ENCODE results near the gene ARSG.

The ARSG gene

DNA sequence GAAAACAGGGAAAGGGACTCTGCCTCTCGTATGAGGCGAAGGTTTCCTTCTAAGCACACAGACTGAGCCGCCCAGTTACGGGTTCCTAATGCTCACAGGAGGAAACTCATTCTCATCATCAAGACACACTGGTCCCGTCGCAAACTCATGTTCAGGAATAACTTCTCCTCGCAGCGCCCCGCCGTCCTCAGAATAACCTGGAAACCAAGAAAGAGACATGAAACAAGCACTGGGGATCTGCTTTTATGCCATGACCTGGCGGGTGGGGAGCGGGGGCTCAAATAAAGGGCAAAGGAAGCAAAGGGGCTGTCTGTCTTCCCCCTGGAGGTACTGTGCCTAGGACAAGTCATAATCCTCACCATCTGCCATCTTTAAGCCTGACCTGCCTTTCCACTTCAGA is 134.7 kb downstream of the ARSG start:
- no peak overlapping the region for H3K27ac ChIP-seq (ENCODE audit: low read depth, low read length, poor library complexity, severe bottlenecking)
- no peak overlapping the region for H3K4me3 ChIP-seq (ENCODE audit: low read depth, low read length, poor library complexity, severe bottlenecking)
- no peaks in the 10 kb centered on the region for H3F3A ChIP-seq (ENCODE audit: insufficient read depth, low read length)
- H3K9me2 ChIP-seq (ENCODE audit: low read depth, low read length): no peaks in the 10 kb centered on the region
- no peaks in the 10 kb centered on the region for H3K27me3 ChIP-seq (ENCODE audit: insufficient read depth, low read length)
- no peak overlapping the region for H3K4me2 ChIP-seq (ENCODE audit: low read length)
- H3K9me3 ChIP-seq (ENCODE audit: low read length): no peaks in the 10 kb centered on the region
- peaks cover 30% of the 10 kb centered on the region for H3K36me3 ChIP-seq (ENCODE audit: insufficient read depth, low read length)
- no peak overlapping the region for H2AFZ ChIP-seq (ENCODE audit: low read length)
- TF ChIP-seq, protein P1, sequence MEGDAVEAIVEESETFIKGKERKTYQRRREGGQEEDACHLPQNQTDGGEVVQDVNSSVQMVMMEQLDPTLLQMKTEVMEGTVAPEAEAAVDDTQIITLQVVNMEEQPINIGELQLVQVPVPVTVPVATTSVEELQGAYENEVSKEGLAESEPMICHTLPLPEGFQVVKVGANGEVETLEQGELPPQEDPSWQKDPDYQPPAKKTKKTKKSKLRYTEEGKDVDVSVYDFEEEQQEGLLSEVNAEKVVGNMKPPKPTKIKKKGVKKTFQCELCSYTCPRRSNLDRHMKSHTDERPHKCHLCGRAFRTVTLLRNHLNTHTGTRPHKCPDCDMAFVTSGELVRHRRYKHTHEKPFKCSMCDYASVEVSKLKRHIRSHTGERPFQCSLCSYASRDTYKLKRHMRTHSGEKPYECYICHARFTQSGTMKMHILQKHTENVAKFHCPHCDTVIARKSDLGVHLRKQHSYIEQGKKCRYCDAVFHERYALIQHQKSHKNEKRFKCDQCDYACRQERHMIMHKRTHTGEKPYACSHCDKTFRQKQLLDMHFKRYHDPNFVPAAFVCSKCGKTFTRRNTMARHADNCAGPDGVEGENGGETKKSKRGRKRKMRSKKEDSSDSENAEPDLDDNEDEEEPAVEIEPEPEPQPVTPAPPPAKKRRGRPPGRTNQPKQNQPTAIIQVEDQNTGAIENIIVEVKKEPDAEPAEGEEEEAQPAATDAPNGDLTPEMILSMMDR (IDR thresholded peaks at IDR 0.05; ENCODE audit: low read length): no peak
- no peak overlapping the region for H3K9ac ChIP-seq (ENCODE audit: low read length)
- no peaks in the 10 kb centered on the region for H3K79me2 ChIP-seq (ENCODE audit: insufficient read depth, low read length)
- H3K4me1 ChIP-seq (ENCODE audit: insufficient read depth, low read length, severe bottlenecking): no peaks in the 10 kb centered on the region
- H4K20me1 ChIP-seq (ENCODE audit: insufficient read depth, low read length): no peaks in the 10 kb centered on the region

DNA sequence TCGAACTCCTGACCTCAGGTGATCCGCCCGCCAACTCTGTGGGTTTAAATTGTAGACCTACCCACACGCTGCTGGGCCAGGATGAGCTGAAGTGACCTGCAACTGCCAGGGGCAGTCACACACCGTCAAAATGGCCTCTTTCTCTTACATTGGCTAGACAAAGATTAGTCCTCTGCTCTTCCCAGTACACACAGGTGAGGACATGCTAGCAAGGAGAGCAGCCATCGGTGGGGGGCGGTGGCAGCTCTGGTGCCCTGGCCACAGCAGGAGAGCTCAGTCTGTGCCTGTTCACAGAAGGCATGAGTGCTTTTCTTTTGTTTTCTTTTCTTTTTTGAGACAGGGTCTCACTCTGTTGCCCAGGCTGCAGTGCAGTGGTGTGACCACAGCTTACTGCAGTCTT is 136.3 kb downstream of the ARSG start:
- Histone ChIP-seq H3F3A (ENCODE audit: insufficient read depth, low read length) (no peaks in the 10 kb centered on the region), H3K9me3 (ENCODE audit: low read length) (no peaks in the 10 kb centered on the region), H2AFZ (ENCODE audit: low read length) (no peak overlapping the region), H3K27ac (ENCODE audit: low read depth, low read length, poor library complexity, severe bottlenecking) (no peak overlapping the region), H3K4me2 (ENCODE audit: low read length) (no peak overlapping the region), H4K20me1 (ENCODE audit: insufficient read depth, low read length) (no peaks in the 10 kb centered on the region), H3K4me1 (ENCODE audit: insufficient read depth, low read length, severe bottlenecking) (peaks cover 11% of the 10 kb centered on the region), H3K36me3 (ENCODE audit: insufficient read depth, low read length) (peaks cover 31% of the 10 kb centered on the region), H3K9ac (ENCODE audit: low read length) (no peak overlapping the region), H3K79me2 (ENCODE audit: insufficient read depth, low read length) (no peaks in the 10 kb centered on the region), H3K27me3 (ENCODE audit: insufficient read depth, low read length) (no peaks in the 10 kb centered on the region), H3K9me2 (ENCODE audit: low read depth, low read length) (no peaks in the 10 kb centered on the region), H3K4me3 (ENCODE audit: low read depth, low read length, poor library complexity, severe bottlenecking) (no peak overlapping the region)
- no peak for TF ChIP-seq EZH2 (IDR thresholded peaks at IDR 0.05; ENCODE audit: borderline replicate concordance, low read length)
- TF ChIP-seq, protein P1 (IDR thresholded peaks at IDR 0.05; ENCODE audit: low read length): no peak

DNA sequence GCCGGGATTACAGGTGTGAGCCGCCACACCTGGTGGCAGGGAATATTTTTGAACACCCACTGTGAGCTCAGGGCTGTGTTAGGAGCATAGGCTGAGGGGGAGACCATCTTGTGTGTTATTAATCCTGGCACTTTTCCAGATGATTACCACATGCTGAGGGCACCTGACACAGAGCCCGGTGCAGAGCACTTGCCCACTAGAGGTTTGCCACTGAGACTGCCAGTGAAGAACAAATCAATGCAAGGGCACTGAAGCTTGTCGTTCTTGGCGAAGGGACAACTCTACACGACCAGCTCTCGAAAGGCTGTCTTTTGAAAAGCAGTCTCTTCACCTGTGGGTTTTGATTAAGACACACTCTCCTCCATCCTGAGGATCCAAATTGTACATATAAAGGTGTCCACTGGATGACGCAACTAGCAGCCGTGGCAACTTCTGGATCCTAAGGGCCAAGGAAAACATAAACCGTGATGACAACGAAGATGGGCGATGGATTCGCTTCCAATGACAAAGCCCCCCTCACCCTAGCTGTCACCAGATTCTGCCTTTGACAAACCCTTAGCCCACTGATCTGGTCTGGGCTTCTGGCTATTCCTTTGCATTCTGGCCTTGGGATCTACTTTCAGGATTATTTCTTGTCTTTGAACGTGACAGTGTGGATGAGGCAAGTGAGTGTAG is 137.3 kb downstream of the ARSG start:
- no peak for TF ChIP-seq EZH2 (IDR thresholded peaks at IDR 0.05; ENCODE audit: borderline replicate concordance, low read length)
- TF ChIP-seq, protein P1 (IDR thresholded peaks at IDR 0.05; ENCODE audit: low read length): no peak

More for the DNA sequence above, 137.3 kb downstream of the ARSG start:
- H3K4me3 ChIP-seq (ENCODE audit: low read depth, low read length, poor library complexity, severe bottlenecking): no peak overlapping the region
- H3K4me2 ChIP-seq (ENCODE audit: low read length): no peak overlapping the region
- H3K79me2 ChIP-seq (ENCODE audit: insufficient read depth, low read length): no peaks in the 10 kb centered on the region
- H3F3A ChIP-seq (ENCODE audit: insufficient read depth, low read length): no peaks in the 10 kb centered on the region
- no peak overlapping the region for H3K9ac ChIP-seq (ENCODE audit: low read length)
- H4K20me1 ChIP-seq (ENCODE audit: insufficient read depth, low read length): no peaks in the 10 kb centered on the region
- H2AFZ ChIP-seq (ENCODE audit: low read length): no peak overlapping the region
- H3K9me2 ChIP-seq (ENCODE audit: low read depth, low read length): no peaks in the 10 kb centered on the region
- peaks cover 11% of the 10 kb centered on the region for H3K4me1 ChIP-seq (ENCODE audit: insufficient read depth, low read length, severe bottlenecking)
- peaks cover 35% of the 10 kb centered on the region for H3K36me3 ChIP-seq (ENCODE audit: insufficient read depth, low read length)
- no peaks in the 10 kb centered on the region for H3K27me3 ChIP-seq (ENCODE audit: insufficient read depth, low read length)
- H3K9me3 ChIP-seq (ENCODE audit: low read length): no peaks in the 10 kb centered on the region
- H3K27ac ChIP-seq (ENCODE audit: low read depth, low read length, poor library complexity, severe bottlenecking): no peak overlapping the region

Measured in OCI-LY1 (cell line).